Endothelial cell of umbilical vein (primary cell): ENCODE results near the gene GRIA4. TPM values are rescaled to one million over a fixed set of nuclear protein-coding genes. Genes with fewer than 3 reads are reported as not detected.

Experiments used
- BruUV-seq: library from RNA; stranded (reverse); fragments of 400-500 nt; replicated peaks from 2 replicates; lab custom pipeline; 2021; lab: Mats Ljungman, UMichigan
- CTCF ChIA-PET: fragments of 300-600, 350-600 bp; sonication (Branson Sonifier 250); formaldehyde crosslinking; loops from one replicate; lab custom pipeline; 2021; ENCODE audit warnings: antibody characterized with exemption, inconsistent platforms; lab: Charles Lee
- POLR2A ChIA-PET: fragments of 300-600, 350-600 bp; sonication (Branson Sonifier 250); formaldehyde crosslinking; loops from one replicate; lab custom pipeline; 2021; ENCODE audit warnings: antibody characterized with exemption, inconsistent platforms; lab: Charles Lee
- DNase-seq: peaks from one replicate; pipeline ENCODE4 v3.0.0-alpha.2; 2011; ENCODE audit warnings: low read depth, low spot score
- FAIRE-seq: peaks from 2 replicates; lab custom pipeline; 2011; peaks lifted over from hg19 to GRCh38; lab: Jason Lieb, UNC
- H2AFZ ChIP-seq: 2 replicates; pipeline ENCODE4 v1.6.0; 2012; ENCODE audit warnings: low read depth, low read length, control low read depth, inconsistent platforms
- H3K27ac ChIP-seq: 2 replicates; pipeline ENCODE4 v1.5.1; 2011; ENCODE audit warnings: low read depth, mild to moderate bottlenecking, control low read depth, low read length, moderate library complexity; ENCODE audit not compliant: insufficient read depth
- H3K27me3 ChIP-seq, 2 experiments: 2 replicates each; pipeline versions ENCODE4 v1.6.0 to v1.6.1; 2011; ENCODE audit warnings: low read length in 2 of 2, mixed read lengths in 1 of 2; ENCODE audit not compliant: control insufficient read depth in 2 of 2, insufficient read depth in 2 of 2
- H3K36me3 ChIP-seq, 2 experiments: 2 replicates in 1 of 2; 3 replicates in 1 of 2; pipeline ENCODE4 v1.5.1; 2011; ENCODE audit warnings: low read length in 2 of 2, mild to moderate bottlenecking in 1 of 2, moderate library complexity in 1 of 2; ENCODE audit not compliant: control insufficient read depth in 2 of 2, insufficient read depth in 2 of 2; ENCODE audit errors: extremely low read depth in 1 of 2
- H3K4me1 ChIP-seq: 3 replicates; pipeline ENCODE4 v1.5.1; 2011; ENCODE audit warnings: mild to moderate bottlenecking, low read length; ENCODE audit not compliant: control insufficient read depth, insufficient read depth; ENCODE audit errors: extremely low read depth
- H3K4me2 ChIP-seq: 2 replicates; pipeline ENCODE4 v1.6.1; 2011; ENCODE audit warnings: low read length, control low read depth, mixed read lengths; ENCODE audit not compliant: insufficient read depth
- H3K4me3 ChIP-seq, 3 experiments: fragments of 200-600 bp in 1 of 3; sonication (generic), shearing (Covaris generic) in 1 of 3; replicated peaks in 1 of 3; 2 replicates each; pipeline ENCODE4 v1.5.1; 2011 to 2016; ENCODE audit warnings: control low read depth in 3 of 3, low read length in 3 of 3, mild to moderate bottlenecking in 2 of 3, inconsistent platforms in 1 of 3, low read depth in 1 of 3, moderate library complexity in 1 of 3; ENCODE audit not compliant: insufficient read depth in 1 of 3
- H3K79me2 ChIP-seq: 2 replicates; pipeline ENCODE4 v1.6.0; 2012; ENCODE audit warnings: low read length, inconsistent platforms; ENCODE audit not compliant: control insufficient read depth, insufficient read depth
- H3K9ac ChIP-seq: replicated peaks from 2 replicates; pipeline ENCODE3; 2011; ENCODE audit warnings: low read length, control low read depth; ENCODE audit not compliant: insufficient read depth; ENCODE audit errors: extremely low read depth
- H3K9me1 ChIP-seq: replicated peaks from 3 replicates; pipeline ENCODE4 v1.6.0; 2011; ENCODE audit warnings: mild to moderate bottlenecking, low read length; ENCODE audit not compliant: control insufficient read depth, insufficient read depth; ENCODE audit errors: extremely low read depth
- H3K9me3 ChIP-seq: replicated peaks from 2 replicates; pipeline ENCODE4 v1.5.1; 2012; ENCODE audit warnings: low read length, inconsistent platforms; ENCODE audit not compliant: control insufficient read depth, insufficient read depth
- H4K20me1 ChIP-seq: replicated peaks from 2 replicates; pipeline ENCODE3; 2011; ENCODE audit warnings: mild to moderate bottlenecking, low read length; ENCODE audit not compliant: control insufficient read depth, insufficient read depth; ENCODE audit errors: extremely low read depth
- CTCF ChIP-seq, 2 donors: IDR thresholded peaks; 1 replicate in 1 of 2; 2 replicates in 1 of 2; pipeline ENCODE4 v1.5.1; 2011; ENCODE audit warnings: low read length in 2 of 2, mild to moderate bottlenecking in 2 of 2, moderate library complexity in 2 of 2, control low read depth in 1 of 2, inconsistent platforms in 1 of 2, low read depth in 1 of 2; ENCODE audit not compliant: insufficient read depth in 1 of 2; ENCODE audit errors: extremely low read depth in 1 of 2
- EZH2 ChIP-seq: IDR thresholded peaks from 2 replicates; pipeline ENCODE4 v1.6.1; 2012; ENCODE audit warnings: borderline replicate concordance, low read depth, mild to moderate bottlenecking, moderate library complexity, low read length, inconsistent platforms; ENCODE audit not compliant: severe bottlenecking
- FOS ChIP-seq: IDR thresholded peaks from 2 replicates; pipeline ENCODE4 v1.6.1; 2011; ENCODE audit warnings: mild to moderate bottlenecking, low read length, moderate library complexity, borderline replicate concordance; ENCODE audit not compliant: insufficient read depth
- GATA2 ChIP-seq: IDR thresholded peaks from 2 replicates; pipeline ENCODE4 v1.7.0; 2011; ENCODE audit warnings: low read depth, mild to moderate bottlenecking, moderate library complexity, mixed read lengths, low read length; ENCODE audit not compliant: insufficient read length, insufficient read depth
- JUN ChIP-seq: IDR thresholded peaks from 2 replicates; pipeline ENCODE4 v1.6.1; 2011; ENCODE audit warnings: borderline replicate concordance, low read depth; ENCODE audit not compliant: insufficient read length, insufficient read depth
- MYC ChIP-seq: IDR thresholded peaks from one replicate; pipeline ENCODE4 v1.6.1; 2011; ENCODE audit warnings: mild to moderate bottlenecking, low read depth, low read length
- dilution Hi-C: fragments of 300-500 bp; cut with MboI; formaldehyde crosslinking; loops from one replicate; pipeline ENCODE4 v1.15.0; 2019; ENCODE audit warnings: low sequenced_read_pairs; ENCODE audit not compliant: extremely low pct_ligation_motif_present
- intact Hi-C: fragments of 100-400 bp; cut with micrococcal nuclease; formaldehyde crosslinking; loops from one replicate; pipeline ENCODE4 v1.10.0; 2022
- polyA plus RNA-seq, 4 experiments: library from polyadenylated mRNA; depleted of rRNA in 3 of 4; stranded (reverse) in 3 of 4; unstranded in 1 of 4; fragments of >200 nt; gene quantifications; 2 replicates each; pipeline versions ENCODE4 v1.2.1 to v1.2.3, GENCODE V29; 2011 to 2012; ENCODE audit warnings: missing spikeins in 1 of 4
- total RNA-seq: library from RNA; stranded (reverse); gene quantifications from 2 replicates; pipeline ENCODE4 v1.2.3, GENCODE V29; 2021
- TF ChIP-seq, protein P1 (sequence below): IDR thresholded peaks from 2 replicates; pipeline ENCODE4 v1.6.1; 2011; ENCODE audit not compliant: insufficient read depth, insufficient read length

The GRIA4 gene
- total and polyA plus RNA-seq, 2 donors (not counting 3 experiments of a cell fraction or from before 2014, with no cell fraction given): not detected

DNA sequence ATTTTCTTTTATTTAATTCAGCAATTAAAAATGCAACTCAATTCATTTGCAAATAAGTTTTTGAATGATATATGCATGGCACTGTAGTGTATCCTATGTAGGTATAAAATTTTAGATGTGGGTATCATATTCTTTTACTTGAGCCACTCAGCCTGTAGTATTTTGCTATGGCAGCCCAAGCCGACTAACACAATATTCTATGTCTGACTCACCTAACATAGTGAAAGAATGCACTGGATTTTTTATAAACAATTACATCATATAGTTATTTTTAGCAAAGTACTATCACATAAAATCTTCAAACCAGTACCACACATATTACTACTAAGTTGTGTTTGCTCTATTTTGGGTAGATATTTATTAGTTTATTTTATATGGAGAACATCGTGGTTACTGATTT is 21.9 kb upstream of the GRIA4 start:
- Histone ChIP-seq H3K4me1 (no peaks in the 10 kb centered on the region), H2AFZ (no peak overlapping the region), H3K4me3 (no peak overlapping the region), H4K20me1 (no peaks in the 10 kb centered on the region), H3K27me3 (no peaks in the 10 kb centered on the region), H3K36me3 (no peaks in the 10 kb centered on the region), H3K4me2 (no peak overlapping the region), H3K27ac (no peak overlapping the region), H3K79me2 (no peaks in the 10 kb centered on the region), H3K9ac (no peak overlapping the region), H3K9me3 (no peaks in the 10 kb centered on the region), H3K9me1 (no peaks in the 10 kb centered on the region)
- dilution Hi-C loops (no loop called here), intact Hi-C loops (no loop called here)
- no TSS peak for BruUV-seq
- no peak for TF ChIP-seq GATA2
- TF ChIP-seq, protein P1, sequence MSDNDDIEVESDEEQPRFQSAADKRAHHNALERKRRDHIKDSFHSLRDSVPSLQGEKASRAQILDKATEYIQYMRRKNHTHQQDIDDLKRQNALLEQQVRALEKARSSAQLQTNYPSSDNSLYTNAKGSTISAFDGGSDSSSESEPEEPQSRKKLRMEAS: no peak
- peak; percentile 36 for TF ChIP-seq JUN
- no peak for TF ChIP-seq FOS
- no peak for TF ChIP-seq MYC
- TF ChIP-seq CTCF (IDR thresholded peaks at IDR 0.05; ENCODE audit: extremely low read depth in 1 of 2, insufficient read depth in 1 of 2, low read depth in 1 of 2, low read length in 2 of 2): no peak
- no peak for TF ChIP-seq EZH2
- ChIA-PET CTCF (no interaction called here), POLR2A (no interaction called here)
- peak; percentile 14 for DNase-seq
- no peak for FAIRE-seq
